ENCODE results near the gene EMID1.

GRCh38 chr22:29184849-29185490 is 20.7 kb upstream of the EMID1 start:
- TF ChIP-seq CTCF (IDR thresholded peaks at IDR 0.05) (no peak), POLR2A (IDR thresholded peaks at IDR 0.05) (no peak)
